Kasumi-1 (cell line): ENCODE results near the gene FGF18.

Experiments
- DNase-seq, 2 experiments: peaks; one replicate each; lab custom pipeline; 2025; lab: John Stamatoyannopoulos, UW

Gene FGF18

GRCh38 chr5:171442287-171443042 is 23.0 kb downstream of the FGF18 start:
- peak; percentile 30 to 44 for DNase-seq

DNA sequence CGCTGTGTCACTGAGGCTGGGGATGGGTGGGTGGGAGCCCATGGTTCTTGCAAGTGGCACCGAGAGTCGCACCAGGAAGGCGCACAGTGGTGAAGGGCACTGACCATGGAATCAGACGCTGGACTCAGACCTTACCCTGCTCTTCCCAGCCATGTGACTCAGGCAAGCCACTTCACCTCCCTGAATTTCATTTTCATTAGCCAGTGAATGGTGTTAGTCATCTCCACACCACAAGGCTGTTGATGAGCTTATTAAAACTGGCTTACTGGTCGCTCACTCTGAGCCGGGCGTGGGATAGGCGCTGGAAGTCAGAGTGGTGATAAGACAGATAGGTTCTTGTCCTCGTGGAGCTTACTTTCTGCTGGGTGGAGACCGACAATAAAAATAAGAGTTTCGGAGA is 25.1 kb downstream of the FGF18 start:
- DNase-seq: no peak

- no peak for DNase-seq
Measured at GRCh38 chr5:171445644-171446516, 26.4 kb downstream of the FGF18 start.

GRCh38 chr5:171447226-171447625 is 27.8 kb downstream of the FGF18 start:
- no peak for DNase-seq

- no peak for DNase-seq
Measured at GRCh38 chr5:171449426-171449825, 30.0 kb downstream of the FGF18 start.

DNA sequence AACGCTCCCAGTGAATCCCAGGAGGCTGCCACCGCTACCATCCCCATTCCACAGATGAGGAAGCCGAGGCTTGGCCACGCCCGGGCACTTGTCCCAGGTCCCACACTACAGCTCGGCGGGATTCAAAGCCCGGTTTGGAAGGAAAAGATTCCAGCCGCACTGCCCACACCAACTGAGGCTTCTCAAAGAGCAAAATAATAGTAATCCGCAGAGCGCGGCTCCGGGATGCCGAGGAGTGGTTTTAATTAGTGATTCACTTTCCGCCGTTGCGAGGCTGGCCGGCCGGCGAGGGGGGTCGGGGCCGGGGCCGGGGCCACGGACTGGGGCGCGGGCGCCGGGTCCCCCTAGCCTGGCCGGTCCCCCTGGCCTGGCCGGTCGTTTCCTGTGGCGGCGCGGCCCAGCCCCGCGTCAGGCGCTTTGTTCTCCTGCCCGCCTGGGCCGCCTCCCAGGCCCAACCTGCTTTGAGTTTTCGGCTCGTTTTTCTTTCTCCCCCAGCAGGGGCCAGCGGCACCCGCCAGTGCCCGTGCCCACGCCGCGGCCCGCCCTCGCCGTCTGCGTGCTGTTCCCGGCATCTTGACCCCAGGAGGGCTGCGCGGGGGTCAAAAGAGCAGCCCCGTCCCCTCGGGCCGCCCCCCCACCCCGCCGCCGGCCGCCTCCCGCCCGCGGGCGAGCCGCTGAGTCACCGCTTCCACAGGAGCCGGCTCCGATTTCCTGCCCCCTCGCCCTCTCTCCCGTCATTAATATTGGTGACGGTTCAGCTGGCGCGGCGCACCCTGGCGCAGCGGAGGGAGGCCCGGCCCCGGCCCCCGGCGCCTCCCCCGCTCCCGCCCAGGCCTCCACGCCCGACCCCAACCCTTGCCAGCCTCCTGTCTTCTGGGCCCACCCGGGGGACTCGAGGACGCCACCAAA is 31.2 kb downstream of the FGF18 start:
- DNase-seq: peak; percentile 18 to 33

GRCh38 chr5:171451421-171451820 is 32.0 kb downstream of the FGF18 start:
- no peak for DNase-seq

DNA sequence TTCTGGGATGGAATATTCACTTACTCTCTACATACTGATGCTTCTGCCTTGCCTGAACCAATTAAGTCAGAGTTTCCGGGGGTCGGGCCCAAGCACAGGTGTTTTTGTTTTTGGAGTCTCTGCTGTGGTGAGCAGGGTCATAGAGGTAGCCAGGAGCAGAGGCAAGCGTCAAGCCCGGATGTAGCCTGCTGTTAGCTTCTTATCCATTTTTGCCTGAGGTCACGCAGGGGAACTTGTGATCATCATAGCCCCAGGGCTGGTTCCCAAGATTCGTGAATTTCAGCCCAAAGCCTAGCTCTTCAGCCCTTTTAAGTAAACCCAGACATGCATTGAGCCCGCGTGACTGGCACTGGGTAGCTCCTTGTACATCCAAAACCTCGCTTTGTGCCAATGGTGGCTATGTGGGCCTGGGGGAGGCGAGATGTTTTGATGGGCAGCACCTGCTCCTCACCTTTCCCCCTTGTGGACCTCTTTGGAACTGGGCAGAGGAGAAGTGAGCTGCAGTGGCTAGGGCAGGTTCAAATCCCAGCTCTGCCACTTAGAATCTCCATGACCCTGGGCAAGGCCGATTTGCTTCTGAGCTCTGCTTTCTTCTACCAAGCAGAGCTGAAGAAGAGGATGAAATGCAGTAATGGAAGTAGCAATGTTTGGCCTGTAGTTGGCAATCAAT is 33.7 kb downstream of the FGF18 start:
- no peak for DNase-seq

GRCh38 chr5:171453988-171454387 is 34.5 kb downstream of the FGF18 start:
- no peak for DNase-seq

- no peak for DNase-seq
Measured at GRCh38 chr5:171454549-171454948, 35.1 kb downstream of the FGF18 start.

- DNase-seq: no peak
Measured at GRCh38 chr5:171455522-171455921, 36.1 kb downstream of the FGF18 start.

DNA sequence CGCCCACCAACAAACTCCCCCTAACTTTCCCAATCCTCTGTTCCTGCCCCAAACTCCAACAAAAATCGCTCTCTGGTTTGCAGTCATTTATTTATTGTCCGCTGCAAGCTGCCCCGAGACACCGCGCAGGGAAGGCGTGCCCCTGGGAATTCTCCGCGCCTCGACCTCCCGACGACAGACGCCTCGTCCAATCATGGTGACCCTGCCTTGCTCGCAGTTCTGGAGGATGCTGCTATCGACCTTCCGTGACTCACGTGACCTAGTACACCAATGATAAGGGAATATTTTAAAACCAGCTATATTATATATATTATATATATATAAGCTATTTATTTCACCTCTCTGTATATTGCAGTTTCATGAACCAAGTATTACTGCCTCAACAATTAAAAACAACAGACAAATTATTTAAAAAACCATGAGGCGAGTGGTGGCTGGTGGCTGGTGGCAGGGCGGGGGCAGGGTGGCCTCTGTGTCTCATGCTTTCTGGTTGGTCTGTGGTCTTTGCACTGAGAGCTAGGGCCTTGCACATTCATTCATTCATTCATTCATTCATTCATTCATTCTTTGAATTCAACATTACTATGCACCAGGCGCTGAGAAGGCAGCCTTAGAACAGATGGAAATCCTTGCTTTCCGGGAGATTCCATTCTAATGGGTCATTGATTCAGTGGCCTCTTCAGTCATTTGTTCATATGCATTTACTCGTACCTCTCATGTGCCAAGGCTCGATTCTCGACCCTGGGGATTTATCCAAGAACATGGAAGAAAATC is 37.9 kb downstream of the FGF18 start:
- DNase-seq: no peak

- no peak for DNase-seq
Measured at GRCh38 chr5:171459839-171460238, 40.4 kb downstream of the FGF18 start.

- DNase-seq: no peak
Measured at GRCh38 chr5:171462136-171462927, 42.9 kb downstream of the FGF18 start.

- no peak for DNase-seq
Measured at GRCh38 chr5:171462928-171463861, 43.7 kb downstream of the FGF18 start.

- DNase-seq: no peak
Measured at GRCh38 chr5:171463862-171464229, 44.4 kb downstream of the FGF18 start.

GRCh38 chr5:171464829-171465228 is 45.4 kb downstream of the FGF18 start:
- no peak for DNase-seq

DNA sequence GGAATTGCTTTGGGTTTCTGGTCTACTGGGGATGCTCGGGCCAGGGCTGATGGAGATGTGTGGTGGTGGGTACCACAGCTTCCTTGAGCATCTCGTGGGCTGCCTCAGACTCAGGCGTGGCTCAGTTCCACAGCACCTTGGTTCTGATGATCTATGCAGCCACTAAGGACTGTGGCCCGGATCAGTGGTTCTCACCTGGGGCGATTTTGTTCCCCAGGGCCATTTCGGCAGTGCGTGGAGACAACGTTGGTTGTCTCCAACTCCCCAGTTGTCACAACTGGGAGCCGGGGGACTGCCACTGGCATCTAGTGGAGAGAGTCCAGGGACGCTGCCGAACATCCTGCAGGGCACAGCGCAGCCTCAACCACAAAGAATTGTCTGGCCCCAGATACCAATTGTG is 47.7 kb downstream of the FGF18 start:
- no peak for DNase-seq

- DNase-seq: no peak
Measured at GRCh38 chr5:171469326-171469725, 49.9 kb downstream of the FGF18 start.
